Measurements from ENCODE around the gene C3orf22.

Gene C3orf22

DNA sequence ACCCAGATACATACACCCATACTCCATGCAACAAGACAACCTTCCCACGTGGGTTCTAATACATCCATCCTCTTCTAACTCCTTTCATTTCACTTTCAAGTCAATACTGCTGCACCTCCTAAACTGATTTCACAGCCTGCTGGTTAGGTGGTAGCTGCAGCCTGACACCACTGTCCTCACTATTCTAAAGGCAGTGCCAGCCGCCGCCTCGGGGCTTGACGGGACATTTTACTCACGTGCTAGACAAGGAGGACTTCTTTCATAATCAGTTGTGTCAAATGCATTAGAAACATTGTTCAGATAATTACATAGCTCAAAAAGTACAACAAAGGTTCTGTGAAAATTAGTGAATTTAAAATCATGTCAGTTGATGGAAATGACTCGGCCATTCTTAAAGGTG, 47.4 kb downstream of the C3orf22 start (continued):
- TF ChIP-seq, protein P1, sequence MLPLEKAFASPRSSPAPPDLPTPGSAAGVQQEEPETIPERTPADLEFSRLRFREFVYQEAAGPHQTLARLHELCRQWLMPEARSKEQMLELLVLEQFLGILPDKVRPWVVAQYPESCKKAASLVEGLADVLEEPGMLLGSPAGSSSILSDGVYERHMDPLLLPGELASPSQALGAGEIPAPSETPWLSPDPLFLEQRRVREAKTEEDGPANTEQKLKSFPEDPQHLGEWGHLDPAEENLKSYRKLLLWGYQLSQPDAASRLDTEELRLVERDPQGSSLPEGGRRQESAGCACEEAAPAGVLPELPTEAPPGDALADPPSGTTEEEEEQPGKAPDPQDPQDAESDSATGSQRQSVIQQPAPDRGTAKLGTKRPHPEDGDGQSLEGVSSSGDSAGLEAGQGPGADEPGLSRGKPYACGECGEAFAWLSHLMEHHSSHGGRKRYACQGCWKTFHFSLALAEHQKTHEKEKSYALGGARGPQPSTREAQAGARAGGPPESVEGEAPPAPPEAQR (tag by site-specific recombination; IDR thresholded peaks at IDR 0.05), result no peak
- TF ChIP-seq ZNF335 (tag by site-specific recombination; conservative IDR thresholded peaks at IDR 0.05) (no peak), ZNF184 (tag by site-specific recombination; IDR thresholded peaks at IDR 0.05) (no peak), ZXDB (tag by site-specific recombination; IDR thresholded peaks at IDR 0.05) (no peak), ZNF623 (tag by site-specific recombination; IDR thresholded peaks at IDR 0.05) (no peak), ZNF426 (tag by site-specific recombination; IDR thresholded peaks at IDR 0.05) (no peak)
- TF ChIP-seq, protein P2, sequence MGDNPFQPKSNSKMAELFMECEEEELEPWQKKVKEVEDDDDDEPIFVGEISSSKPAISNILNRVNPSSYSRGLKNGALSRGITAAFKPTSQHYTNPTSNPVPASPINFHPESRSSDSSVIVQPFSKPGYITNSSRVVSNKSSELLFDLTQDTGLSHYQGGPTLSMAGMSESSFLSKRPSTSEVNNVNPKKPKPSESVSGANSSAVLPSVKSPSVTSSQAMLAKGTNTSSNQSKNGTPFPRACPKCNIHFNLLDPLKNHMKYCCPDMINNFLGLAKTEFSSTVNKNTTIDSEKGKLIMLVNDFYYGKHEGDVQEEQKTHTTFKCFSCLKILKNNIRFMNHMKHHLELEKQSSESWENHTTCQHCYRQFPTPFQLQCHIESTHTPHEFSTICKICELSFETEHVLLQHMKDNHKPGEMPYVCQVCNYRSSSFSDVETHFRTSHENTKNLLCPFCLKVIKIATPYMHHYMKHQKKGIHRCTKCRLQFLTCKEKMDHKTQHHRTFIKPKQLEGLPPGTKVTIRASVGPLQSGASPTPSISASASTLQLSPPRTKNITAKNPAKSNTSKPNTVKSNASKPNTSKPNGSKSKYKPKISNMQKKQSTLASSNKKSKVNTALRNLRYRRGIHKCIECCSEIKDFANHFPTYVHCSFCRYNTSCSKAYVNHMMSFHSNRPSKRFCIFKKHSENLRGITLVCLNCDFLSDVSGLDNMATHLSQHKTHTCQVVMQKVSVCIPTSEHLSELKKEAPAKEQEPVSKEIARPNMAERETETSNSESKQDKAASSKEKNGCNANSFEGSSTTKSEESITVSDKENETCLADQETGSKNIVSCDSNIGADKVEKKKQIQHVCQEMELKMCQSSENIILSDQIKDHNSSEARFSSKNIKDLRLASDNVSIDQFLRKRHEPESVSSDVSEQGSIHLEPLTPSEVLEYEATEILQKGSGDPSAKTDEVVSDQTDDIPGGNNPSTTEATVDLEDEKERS (tag by site-specific recombination; IDR thresholded peaks at IDR 0.05), result no peak

DNA sequence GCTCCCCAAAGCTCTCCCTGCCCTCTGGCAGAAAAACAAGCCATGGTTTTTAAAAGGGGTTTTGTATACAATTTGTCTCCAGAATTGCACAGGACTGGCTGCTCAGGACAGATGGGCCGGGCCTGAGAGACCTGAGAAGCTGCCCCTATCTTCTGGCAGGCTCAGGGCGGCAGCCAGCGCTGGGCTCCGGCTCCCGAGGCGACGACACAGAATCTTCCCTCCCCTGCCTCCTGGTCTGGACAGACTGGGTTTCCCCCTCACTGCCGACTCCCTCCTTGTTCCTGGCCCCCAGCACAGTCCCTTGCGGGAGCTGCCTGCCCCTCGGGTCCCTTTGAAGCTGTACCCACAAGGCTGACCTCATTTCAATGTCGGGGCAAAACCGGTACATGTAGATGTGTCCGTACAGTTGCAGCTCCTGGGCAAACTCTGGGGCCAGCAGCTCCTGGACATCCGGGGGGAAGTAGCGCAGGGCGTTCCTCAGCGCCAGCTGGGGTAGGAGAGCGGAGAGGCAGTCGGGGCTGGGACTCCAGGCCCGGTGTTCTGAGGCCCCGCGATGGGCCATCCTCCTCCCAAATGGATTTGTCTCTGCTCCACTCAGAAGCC, 48.3 kb downstream of the C3orf22 start:
- no peaks in the 10 kb centered on the region for H3K9me3 ChIP-seq (ENCODE audit: control insufficient read depth, insufficient read depth, low read depth, low read length)
- CTCF ChIA-PET, result no interaction called here

More for the DNA sequence above, 48.3 kb downstream of the C3orf22 start:
- no peak for TF ChIP-seq ZBTB1 (tag by site-specific recombination; IDR thresholded peaks at IDR 0.05)
- TF ChIP-seq KLF7 (tag by site-specific recombination; IDR thresholded peaks at IDR 0.05; ENCODE audit: borderline replicate concordance), result no peak
- no peak for TF ChIP-seq ZNF843 (tag by site-specific recombination; IDR thresholded peaks at IDR 0.05)
- no peak for TF ChIP-seq ZNF626 (tag by site-specific recombination; IDR thresholded peaks at IDR 0.05)
- TF ChIP-seq, protein P3, sequence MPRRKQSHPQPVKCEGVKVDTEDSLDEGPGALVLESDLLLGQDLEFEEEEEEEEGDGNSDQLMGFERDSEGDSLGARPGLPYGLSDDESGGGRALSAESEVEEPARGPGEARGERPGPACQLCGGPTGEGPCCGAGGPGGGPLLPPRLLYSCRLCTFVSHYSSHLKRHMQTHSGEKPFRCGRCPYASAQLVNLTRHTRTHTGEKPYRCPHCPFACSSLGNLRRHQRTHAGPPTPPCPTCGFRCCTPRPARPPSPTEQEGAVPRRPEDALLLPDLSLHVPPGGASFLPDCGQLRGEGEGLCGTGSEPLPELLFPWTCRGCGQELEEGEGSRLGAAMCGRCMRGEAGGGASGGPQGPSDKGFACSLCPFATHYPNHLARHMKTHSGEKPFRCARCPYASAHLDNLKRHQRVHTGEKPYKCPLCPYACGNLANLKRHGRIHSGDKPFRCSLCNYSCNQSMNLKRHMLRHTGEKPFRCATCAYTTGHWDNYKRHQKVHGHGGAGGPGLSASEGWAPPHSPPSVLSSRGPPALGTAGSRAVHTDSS (tag by site-specific recombination; IDR thresholded peaks at IDR 0.05), result no peak
- TF ChIP-seq ZNF16 (tag by site-specific recombination; IDR thresholded peaks at IDR 0.05; ENCODE audit: low read depth), result no peak
- TF ChIP-seq, protein P4, sequence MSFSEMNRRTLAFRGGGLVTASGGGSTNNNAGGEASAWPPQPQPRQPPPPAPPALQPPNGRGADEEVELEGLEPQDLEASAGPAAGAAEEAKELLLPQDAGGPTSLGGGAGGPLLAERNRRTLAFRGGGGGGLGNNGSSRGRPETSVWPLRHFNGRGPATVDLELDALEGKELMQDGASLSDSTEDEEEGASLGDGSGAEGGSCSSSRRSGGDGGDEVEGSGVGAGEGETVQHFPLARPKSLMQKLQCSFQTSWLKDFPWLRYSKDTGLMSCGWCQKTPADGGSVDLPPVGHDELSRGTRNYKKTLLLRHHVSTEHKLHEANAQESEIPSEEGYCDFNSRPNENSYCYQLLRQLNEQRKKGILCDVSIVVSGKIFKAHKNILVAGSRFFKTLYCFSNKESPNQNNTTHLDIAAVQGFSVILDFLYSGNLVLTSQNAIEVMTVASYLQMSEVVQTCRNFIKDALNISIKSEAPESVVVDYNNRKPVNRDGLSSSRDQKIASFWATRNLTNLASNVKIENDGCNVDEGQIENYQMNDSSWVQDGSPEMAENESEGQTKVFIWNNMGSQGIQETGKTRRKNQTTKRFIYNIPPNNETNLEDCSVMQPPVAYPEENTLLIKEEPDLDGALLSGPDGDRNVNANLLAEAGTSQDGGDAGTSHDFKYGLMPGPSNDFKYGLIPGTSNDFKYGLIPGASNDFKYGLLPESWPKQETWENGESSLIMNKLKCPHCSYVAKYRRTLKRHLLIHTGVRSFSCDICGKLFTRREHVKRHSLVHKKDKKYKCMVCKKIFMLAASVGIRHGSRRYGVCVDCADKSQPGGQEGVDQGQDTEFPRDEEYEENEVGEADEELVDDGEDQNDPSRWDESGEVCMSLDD (tag by site-specific recombination; IDR thresholded peaks at IDR 0.05), result no peak
- TF ChIP-seq ZNF548 (tag by site-specific recombination; IDR thresholded peaks at IDR 0.05), result no peak
- TF ChIP-seq ZNF654 (tag by site-specific recombination; IDR thresholded peaks at IDR 0.05; ENCODE audit: low read depth), result no peak
- no peak for TF ChIP-seq ZXDB (tag by site-specific recombination; IDR thresholded peaks at IDR 0.05)
- TF ChIP-seq SP3 (tag by site-specific recombination; IDR thresholded peaks at IDR 0.05), result no peak
- TF ChIP-seq ZNF501 (tag by site-specific recombination; IDR thresholded peaks at IDR 0.05), result no peak
- no peak for TF ChIP-seq ZNF138 (tag by site-specific recombination; IDR thresholded peaks at IDR 0.05; ENCODE audit: borderline replicate concordance)
- H3K4me1 ChIP-seq (ENCODE audit: control insufficient read depth, insufficient read depth, low read length), result no peaks in the 10 kb centered on the region
- H3K36me3 ChIP-seq (ENCODE audit: control insufficient read depth in 2 of 2, insufficient read depth in 1 of 2, low read length in 2 of 2), result no peaks in the 10 kb centered on the region
- H3K4me3 ChIP-seq (ENCODE audit: low read depth, low read length), result no peak overlapping the region
- POLR2A ChIA-PET, result no interaction called here
- H3K27ac ChIP-seq (ENCODE audit: extremely low read depth, low read depth, low read length), result no peak overlapping the region
